ENCODE results near the gene PAQR5. TPM values are rescaled to one million over a fixed set of nuclear protein-coding genes. Genes with fewer than 3 reads are reported as not detected.
"Not testable (repeated sequence)": the region's sequence is repeated elsewhere in the genome, so short reads cannot be mapped to it uniquely, and the experiment has no call there.

Gene PAQR5
- total and polyA plus RNA-seq, 2 donors from 2014 or later, result 32.7 to 51.3 TPM

GRCh38 chr15:69337138-69337537 lies 38.4 kb downstream of the PAQR5 start:
- intact Hi-C loops (cut with DNase I), result no loop called here
- no peak overlapping the region for H3K4me3 ChIP-seq (ENCODE audit: low read length in 3 of 3)
- TF ChIP-seq CTCF (IDR thresholded peaks at IDR 0.05; ENCODE audit: borderline replicate concordance, extremely low read depth, insufficient read depth), result no peak
- FAIRE-seq (no peak), DNase-seq (no peak)
- no peak overlapping the region for H3K9ac ChIP-seq (ENCODE audit: low read length in 3 of 3)
- H3K4me1 ChIP-seq (ENCODE audit: control insufficient read depth in 2 of 3, insufficient read depth in 2 of 3, low read depth in 1 of 3, low read length in 3 of 3), result peaks cover 0 to 7% (median 0%) of the 10 kb centered on the region in 3 donors
- no peaks in the 10 kb centered on the region for H3K36me3 ChIP-seq (ENCODE audit: control insufficient read depth in 2 of 3, insufficient read depth in 3 of 3, low read length in 3 of 3)
- no peaks in the 10 kb centered on the region for H3K9me3 ChIP-seq (ENCODE audit: control insufficient read depth in 2 of 3, insufficient read depth in 1 of 3, low read length in 3 of 3)
- no peaks in the 10 kb centered on the region for H3K27me3 ChIP-seq (ENCODE audit: control insufficient read depth, insufficient read depth, low read length)
- H3K27ac ChIP-seq (ENCODE audit: low read depth in 2 of 2, low read length in 2 of 2), result peak overlapping the region in 1 of 2 donors; percentile 79

- no peak for TF ChIP-seq CTCF (IDR thresholded peaks at IDR 0.05; ENCODE audit: borderline replicate concordance, extremely low read depth, insufficient read depth)
- H3K36me3 ChIP-seq (ENCODE audit: control insufficient read depth in 2 of 3, insufficient read depth in 3 of 3, low read length in 3 of 3), result no peaks in the 10 kb centered on the region
These were observed 40.0 kb downstream of the PAQR5 start for GRCh38 chr15:69338535-69339213.

GRCh38 chr15:69339214-69339543 lies 40.5 kb downstream of the PAQR5 start:
- intact Hi-C loops (cut with DNase I); H3K27me3 ChIP-seq (ENCODE audit: control insufficient read depth, insufficient read depth, low read length); FAIRE-seq; H3K4me3 ChIP-seq (ENCODE audit: low read length in 3 of 3); H3K9me3 ChIP-seq (ENCODE audit: control insufficient read depth in 2 of 3, insufficient read depth in 1 of 3, low read length in 3 of 3); H3K36me3 ChIP-seq (ENCODE audit: control insufficient read depth in 2 of 3, insufficient read depth in 3 of 3, low read length in 3 of 3); H3K9ac ChIP-seq (ENCODE audit: low read length in 3 of 3); DNase-seq: not testable (repeated sequence)
- H3K4me1 ChIP-seq (ENCODE audit: control insufficient read depth in 2 of 3, insufficient read depth in 2 of 3, low read depth in 1 of 3, low read length in 3 of 3), result peaks cover 0 to 12% (median 4%) of the 10 kb centered on the region in 3 donors
- peak overlapping the region in 1 of 2 donors; percentile 65 for H3K27ac ChIP-seq (ENCODE audit: low read depth in 2 of 2, low read length in 2 of 2)

More at GRCh38 chr15:69338535-69339213, 40.0 kb downstream of the PAQR5 start:
- no peak overlapping the region for H3K4me3 ChIP-seq (ENCODE audit: low read length in 3 of 3)
- no peaks in the 10 kb centered on the region for H3K9me3 ChIP-seq (ENCODE audit: control insufficient read depth in 2 of 3, insufficient read depth in 1 of 3, low read length in 3 of 3)
- FAIRE-seq (no peak), DNase-seq (no peak)
- H3K27ac ChIP-seq (ENCODE audit: low read depth in 2 of 2, low read length in 2 of 2), result peak overlapping the region in 1 of 2 donors; percentile 65
- H3K27me3 ChIP-seq (ENCODE audit: control insufficient read depth, insufficient read depth, low read length), result no peaks in the 10 kb centered on the region
- intact Hi-C loops (cut with DNase I), result no loop called here
- peaks cover 0 to 8% (median 0%) of the 10 kb centered on the region in 3 donors for H3K4me1 ChIP-seq (ENCODE audit: control insufficient read depth in 2 of 3, insufficient read depth in 2 of 3, low read depth in 1 of 3, low read length in 3 of 3)
- no peak overlapping the region for H3K9ac ChIP-seq (ENCODE audit: low read length in 3 of 3)

- intact Hi-C loops (cut with DNase I), result no loop called here
- H3K4me1 ChIP-seq (ENCODE audit: control insufficient read depth in 2 of 3, insufficient read depth in 2 of 3, low read depth in 1 of 3, low read length in 3 of 3), result peaks cover 0 to 12% (median 9%) of the 10 kb centered on the region in 3 donors
- peak; percentile 3 for FAIRE-seq
These were observed 41.7 kb downstream of the PAQR5 start for GRCh38 chr15:69340243-69340900.

More at GRCh38 chr15:69340243-69340900, 41.7 kb downstream of the PAQR5 start:
- Histone ChIP-seq H3K27ac (ENCODE audit: low read depth in 2 of 2, low read length in 2 of 2) (peak overlapping the region; percentile 67 to 77), H3K4me3 (ENCODE audit: low read length in 3 of 3) (no peak overlapping the region), H3K9me3 (ENCODE audit: control insufficient read depth in 2 of 3, insufficient read depth in 1 of 3, low read length in 3 of 3) (no peaks in the 10 kb centered on the region), H3K9ac (ENCODE audit: low read length in 3 of 3) (no peak overlapping the region), H3K27me3 (ENCODE audit: control insufficient read depth, insufficient read depth, low read length) (no peaks in the 10 kb centered on the region), H3K36me3 (ENCODE audit: control insufficient read depth in 2 of 3, insufficient read depth in 3 of 3, low read length in 3 of 3) (no peaks in the 10 kb centered on the region)
- peak in 1 of 5 donors; percentile 28 for DNase-seq
- TF ChIP-seq CTCF (IDR thresholded peaks at IDR 0.05; ENCODE audit: borderline replicate concordance, extremely low read depth, insufficient read depth), result no peak
